ENCODE data around the gene ALDH4A1. TPM values are rescaled to one million over a fixed set of nuclear protein-coding genes. Genes with fewer than 3 reads are reported as not detected.

ALDH4A1 gene
- total and polyA plus RNA-seq, 4 donors: 162 to 424 (median 244) TPM

DNA sequence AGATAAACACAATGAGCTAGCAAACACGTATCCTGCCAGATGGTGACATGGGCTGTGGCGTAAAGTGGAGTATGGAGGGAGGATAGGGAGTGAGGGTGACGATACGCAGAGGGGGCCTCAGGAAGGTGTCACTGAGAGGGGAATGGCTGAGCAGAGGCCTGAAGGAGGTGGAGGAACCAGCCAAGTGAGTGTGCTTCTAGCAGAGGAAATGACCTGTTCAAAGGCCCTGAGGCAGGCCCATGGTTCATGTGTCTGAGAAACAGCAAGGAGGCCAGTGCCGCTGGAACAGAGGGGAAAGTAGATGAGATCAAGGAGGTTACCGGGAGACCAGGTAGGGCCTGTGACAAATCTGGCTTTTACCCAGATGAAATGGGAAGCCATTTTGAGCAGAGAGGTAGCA lies 78.9 kb downstream of the ALDH4A1 start:
- 91% methylated on average over 6 of the region's 6 CpGs for WGBS

More for the DNA sequence above, 78.9 kb downstream of the ALDH4A1 start:
- TF ChIP-seq CTCF (IDR thresholded peaks at IDR 0.05; ENCODE audit: low read depth, low read length, missing input control) (no peak), FOXA1 (IDR thresholded peaks at IDR 0.05) (no peak), HNF4G (IDR thresholded peaks at IDR 0.05) (no peak), EGR1 (IDR thresholded peaks at IDR 0.05; ENCODE audit: low read depth in 2 of 2) (no peak), JUND (IDR thresholded peaks at IDR 0.05) (no peak), RXRA (IDR thresholded peaks at IDR 0.05) (no peak), TAF1 (conservative IDR thresholded peaks at IDR 0.05) (no peak), HNF4A (conservative IDR thresholded peaks at IDR 0.05) (no peak), SP1 (IDR thresholded peaks at IDR 0.05) (no peak), FOXA2 (IDR thresholded peaks at IDR 0.05) (no peak), REST (IDR thresholded peaks at IDR 0.05) (no peak), RAD21 (IDR thresholded peaks at IDR 0.05) (no peak), GABPA (IDR thresholded peaks at IDR 0.05 in 1 of 2, conservative IDR thresholded peaks at IDR 0.05 in 1 of 2) (no peak)
- TF ChIP-seq, protein P1, sequence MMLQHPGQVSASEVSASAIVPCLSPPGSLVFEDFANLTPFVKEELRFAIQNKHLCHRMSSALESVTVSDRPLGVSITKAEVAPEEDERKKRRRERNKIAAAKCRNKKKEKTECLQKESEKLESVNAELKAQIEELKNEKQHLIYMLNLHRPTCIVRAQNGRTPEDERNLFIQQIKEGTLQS (IDR thresholded peaks at IDR 0.05): no peak
- TF ChIP-seq, protein P2, sequence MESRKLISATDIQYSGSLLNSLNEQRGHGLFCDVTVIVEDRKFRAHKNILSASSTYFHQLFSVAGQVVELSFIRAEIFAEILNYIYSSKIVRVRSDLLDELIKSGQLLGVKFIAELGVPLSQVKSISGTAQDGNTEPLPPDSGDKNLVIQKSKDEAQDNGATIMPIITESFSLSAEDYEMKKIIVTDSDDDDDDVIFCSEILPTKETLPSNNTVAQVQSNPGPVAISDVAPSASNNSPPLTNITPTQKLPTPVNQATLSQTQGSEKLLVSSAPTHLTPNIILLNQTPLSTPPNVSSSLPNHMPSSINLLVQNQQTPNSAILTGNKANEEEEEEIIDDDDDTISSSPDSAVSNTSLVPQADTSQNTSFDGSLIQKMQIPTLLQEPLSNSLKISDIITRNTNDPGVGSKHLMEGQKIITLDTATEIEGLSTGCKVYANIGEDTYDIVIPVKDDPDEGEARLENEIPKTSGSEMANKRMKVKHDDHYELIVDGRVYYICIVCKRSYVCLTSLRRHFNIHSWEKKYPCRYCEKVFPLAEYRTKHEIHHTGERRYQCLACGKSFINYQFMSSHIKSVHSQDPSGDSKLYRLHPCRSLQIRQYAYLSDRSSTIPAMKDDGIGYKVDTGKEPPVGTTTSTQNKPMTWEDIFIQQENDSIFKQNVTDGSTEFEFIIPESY (IDR thresholded peaks at IDR 0.05): no peak
- TF ChIP-seq, protein P3, sequence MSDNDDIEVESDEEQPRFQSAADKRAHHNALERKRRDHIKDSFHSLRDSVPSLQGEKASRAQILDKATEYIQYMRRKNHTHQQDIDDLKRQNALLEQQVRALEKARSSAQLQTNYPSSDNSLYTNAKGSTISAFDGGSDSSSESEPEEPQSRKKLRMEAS (IDR thresholded peaks at IDR 0.05): no peak
- H3K27ac ChIP-seq (ENCODE audit: low read depth in 1 of 2, low read length in 2 of 2): no peak overlapping the region
- peaks cover 0 to 7% (median 1%) of the 10 kb centered on the region in 4 donors for H3K27me3 ChIP-seq (ENCODE audit: control insufficient read depth in 4 of 4, insufficient read depth in 4 of 4, low read length in 3 of 4)
- no peak for DNase-seq (ENCODE audit: low spot score)
- H3K4me3 ChIP-seq (ENCODE audit: low read depth in 1 of 3, low read length in 3 of 3): no peak overlapping the region
- peaks cover 0 to 4% (median 1%) of the 10 kb centered on the region in 4 donors for H3K4me1 ChIP-seq (ENCODE audit: control insufficient read depth in 4 of 4, insufficient read depth in 4 of 4, low read length in 3 of 4)
- no peak overlapping the region for H3K9ac ChIP-seq (ENCODE audit: low read depth in 1 of 2, low read length in 2 of 2)
- peaks cover 0 to 2% (median 1%) of the 10 kb centered on the region in 4 donors for H3K9me3 ChIP-seq (ENCODE audit: control insufficient read depth in 4 of 4, low read length in 3 of 4)
- H3K36me3 ChIP-seq (ENCODE audit: control insufficient read depth in 4 of 4, insufficient read depth in 3 of 4, low read depth in 1 of 4, low read length in 3 of 4): no peaks in the 10 kb centered on the region

Small RNA genes lying within 50 kb of the gene (small RNA-seq; reads per million reads assigned to genes)
- gene MIR1290 (not detected), gene MIR4695 (not detected)

Other genes with a start within 250 kb of the ALDH4A1 start
- gene TAS1R2, start 42.9 kb downstream of the ALDH4A1 start, total RNA-seq: not detected
- gene TAS1R2, start 42.9 kb downstream of the ALDH4A1 start, polyA plus RNA-seq: not detected
- 1 to 10 TPM; 2.6 to 7.4 TPM for gene IFFO2, start 54.1 kb upstream of the ALDH4A1 start, total RNA-seq
- 1 to 10 TPM in 1 of 2 donors, under 1 TPM in 1; 0.88 to 3.4 TPM for gene IFFO2, start 54.1 kb upstream of the ALDH4A1 start, polyA plus RNA-seq

Measured in liver (tissue), 10 donors.